PC-9 (cell line): ENCODE data around the gene GTF3C2.

Source experiments
- CTCF ChIP-seq: fragments of 200-600 bp; sonication (generic); conservative IDR thresholded peaks from 2 replicates; pipeline ENCODE4 v1.6.1; 2017; ENCODE audit warnings: mixed run types, antibody characterized with exemption, mild to moderate bottlenecking, moderate library complexity
- EZH2 ChIP-seq: fragments of 200-600 bp; sonication (generic); IDR thresholded peaks from 2 replicates; pipeline ENCODE4 v1.8.0; 2017; ENCODE audit warnings: antibody characterized with exemption, low read depth

DNA sequence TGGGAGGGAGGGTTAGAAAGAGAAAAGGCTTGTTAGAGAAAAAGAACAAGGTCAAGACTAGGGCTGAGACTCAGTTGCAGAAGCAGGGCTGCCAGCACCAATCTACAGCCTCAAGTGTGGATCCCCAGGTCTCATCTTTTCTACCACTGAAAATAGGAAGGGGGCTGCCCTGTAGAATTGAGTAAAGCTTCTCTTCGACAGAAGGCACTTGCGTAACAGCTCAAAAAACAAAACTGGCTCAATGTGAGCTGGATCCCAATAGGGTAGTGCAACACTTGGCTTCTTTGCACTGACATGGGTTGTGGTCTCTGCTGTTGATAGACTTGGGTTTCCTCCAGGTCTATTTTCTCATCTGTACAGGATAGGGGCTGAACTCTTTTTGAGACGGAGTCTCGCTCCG lies 31.8 kb downstream of the GTF3C2 start:
- TF ChIP-seq CTCF (no peak), EZH2 (no peak)
